HG03060 (cell line): ENCODE data around the gene UBE4A.

Experiments
- ATAC-seq: cut with Tn5 transposase; IDR thresholded peaks from one replicate; pipeline ENCODE4 v1.9.1; 2021; ENCODE audit warnings: low read depth, moderate number of reproducible peaks; ENCODE audit not compliant: unreplicated experiment

Gene UBE4A

GRCh38 chr11:118435893-118436624, 76.7 kb downstream of the UBE4A start, which contains the start of gene KMT2A:
TSS of gene KMT2A (plus strand) at chr11:118436492. CDS start at chr11:118436513, 21 bp downstream.
- ATAC-seq = peak; percentile 34

GRCh38 chr11:118436639-118437207, 77.3 kb downstream of the UBE4A start:
- ATAC-seq = no peak

GRCh38 chr11:118437208-118438125, 78.1 kb downstream of the UBE4A start:
- ATAC-seq = no peak

- ATAC-seq = no peak
These were observed 79.0 kb downstream of the UBE4A start for GRCh38 chr11:118438314-118438931.

DNA sequence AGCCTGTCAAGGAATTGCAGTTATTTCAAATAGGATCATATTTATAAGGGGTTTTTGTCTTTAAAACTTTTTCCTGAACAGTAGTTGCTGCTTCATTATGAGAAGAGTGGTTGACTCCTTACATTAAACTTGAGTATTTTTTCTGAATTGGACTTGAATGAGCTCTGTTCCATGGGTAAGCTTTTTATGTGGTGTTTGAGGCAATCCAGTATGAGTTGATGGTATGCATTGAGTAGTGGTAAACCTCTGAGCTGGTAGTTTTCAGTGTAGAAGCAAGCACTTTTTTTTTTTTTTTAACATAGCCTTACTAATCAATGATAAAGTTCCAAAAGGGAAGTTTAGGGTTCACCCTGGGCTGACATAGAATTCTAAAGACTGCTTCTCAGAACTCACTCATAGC, 80.2 kb downstream of the UBE4A start:
- no peak for ATAC-seq

GRCh38 chr11:118441770-118442275, 82.4 kb downstream of the UBE4A start:
- no peak for ATAC-seq

GRCh38 chr11:118442301-118442700, 82.9 kb downstream of the UBE4A start:
- no peak for ATAC-seq

DNA sequence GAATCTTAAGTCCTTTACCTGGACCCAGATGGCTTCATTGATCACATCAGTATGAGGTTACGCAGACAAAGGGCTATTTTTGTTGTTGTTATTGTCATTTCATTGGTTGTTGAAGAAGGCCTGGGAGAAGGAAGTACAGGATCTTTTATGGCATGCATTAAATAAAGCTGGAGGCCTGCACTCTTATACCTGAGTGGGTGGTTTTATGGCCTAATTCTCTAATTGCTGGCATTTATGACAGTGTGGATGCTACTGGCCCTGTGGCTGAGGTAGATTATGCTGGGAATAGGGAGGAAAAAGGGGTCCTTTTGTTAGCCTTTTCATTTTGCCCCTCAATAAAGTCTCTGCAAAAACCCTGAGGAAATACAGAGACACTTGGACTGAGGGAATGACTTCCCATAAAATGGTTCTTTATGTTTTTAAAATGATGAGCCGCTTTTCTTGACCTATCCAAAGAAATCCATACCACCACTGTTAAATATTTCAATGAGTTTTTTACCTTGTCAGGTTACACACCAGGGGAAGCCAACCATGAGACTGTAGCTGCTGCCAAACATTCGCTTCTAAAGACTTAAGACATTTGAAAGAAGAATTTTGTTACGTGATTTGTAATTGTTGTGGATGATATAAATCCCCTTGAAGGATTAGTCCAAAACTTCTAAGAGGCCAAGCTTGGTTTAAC, 83.6 kb downstream of the UBE4A start:
- ATAC-seq = no peak

GRCh38 chr11:118443590-118444218, 84.3 kb downstream of the UBE4A start:
- no peak for ATAC-seq

- ATAC-seq = no peak
These were observed 88.0 kb downstream of the UBE4A start for GRCh38 chr11:118447423-118447822.

- peak; percentile 50 for ATAC-seq
These were observed 88.9 kb downstream of the UBE4A start for GRCh38 chr11:118448294-118448693.
